SK-N-MC (cell line): ENCODE measurements around the gene TMEM123.

Experiments
- EZH2 ChIP-seq: fragments of 200-600 bp; sonication (generic); IDR thresholded peaks from one replicate; pipeline ENCODE4 v1.6.1; 2017; ENCODE audit warnings: antibody characterized with exemption
- FOXP2 ChIP-seq: optimal IDR thresholded peaks from 2 replicates; pipeline ENCODE3; 2011; ENCODE audit warnings: mild to moderate bottlenecking, moderate library complexity; ENCODE audit not compliant: insufficient read depth; ENCODE audit errors: extremely low read length, control extremely low read depth
- POLR2AphosphoS5 ChIP-seq: IDR thresholded peaks from 2 replicates; pipeline ENCODE4 v1.6.1; 2012; ENCODE audit warnings: mild to moderate bottlenecking, low read depth, low read length, borderline replicate concordance

DNA sequence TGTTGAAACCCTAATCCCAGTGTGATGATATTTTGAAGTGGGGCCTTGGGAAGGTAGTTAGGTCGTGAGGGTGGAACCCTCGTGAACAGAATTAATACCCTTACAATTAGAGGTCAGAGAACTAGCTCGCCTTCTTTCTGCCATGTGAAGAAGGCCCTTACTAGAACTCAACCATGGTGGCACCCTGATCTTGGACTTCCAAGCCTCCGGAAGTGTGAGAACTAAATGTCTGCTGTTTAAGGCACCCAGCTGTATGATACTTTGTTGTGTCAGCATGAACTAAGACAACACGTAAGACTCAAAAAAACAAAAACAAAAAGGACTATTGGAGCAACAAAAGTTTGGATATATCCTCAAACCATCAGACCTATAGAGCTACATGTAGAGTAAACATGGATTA is 52.0 kb downstream of the TMEM123 start:
- TF ChIP-seq EZH2 (no peak), POLR2AphosphoS5 (no peak), FOXP2 (no peak)
